ENCODE data around the gene ANP32B.
"Not testable (repeated sequence)": the region's sequence is repeated elsewhere in the genome, so short reads cannot be mapped to it uniquely, and the experiment has no call there.

Gene ANP32B

DNA sequence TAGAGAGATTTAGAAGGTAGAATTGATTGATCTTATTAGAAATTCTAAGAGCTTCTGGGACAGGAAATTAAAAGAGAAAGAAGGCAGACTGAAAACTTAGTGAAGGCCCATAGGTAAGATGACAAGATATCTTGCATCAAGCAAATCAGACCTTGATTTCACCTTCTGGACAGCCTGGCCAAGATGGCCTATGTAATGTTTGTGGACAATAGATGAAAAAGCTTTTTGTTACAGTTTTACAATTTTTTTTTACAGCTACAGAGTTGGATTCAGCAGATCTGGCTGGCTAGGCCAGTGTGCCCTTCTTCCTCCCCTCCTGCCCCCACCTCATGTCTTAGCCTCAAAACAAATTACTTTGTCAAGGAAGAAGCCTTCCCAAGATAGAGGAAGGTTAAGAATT is 23.6 kb upstream of the ANP32B start:
- Histone ChIP-seq H3K23ac (ENCODE audit: low read length in 2 of 2) (no peak overlapping the region), H3K4ac (ENCODE audit: low read depth in 1 of 2, low read length in 2 of 2) (no peak overlapping the region), H2BK120ac (ENCODE audit: low read depth, low read length) (no peak overlapping the region), H2AFZ (ENCODE audit: low read depth, low read length) (no peak overlapping the region), H4K91ac (ENCODE audit: low read length) (no peak overlapping the region), H3K27ac (ENCODE audit: low read length, poor library complexity, severe bottlenecking) (no peak overlapping the region), H2AK5ac (ENCODE audit: low read length, severe bottlenecking) (no peak overlapping the region), H3K4me3 (ENCODE audit: insufficient read depth in 1 of 2, low read depth in 1 of 2, low read length in 2 of 2) (no peak overlapping the region), H3K14ac (ENCODE audit: low read length in 2 of 2) (no peak overlapping the region), H2BK5ac (ENCODE audit: low read depth, low read length, poor library complexity, severe bottlenecking) (no peak overlapping the region), H3K4me2 (ENCODE audit: low read length, poor library complexity, severe bottlenecking) (no peak overlapping the region), H3K18ac (ENCODE audit: low read depth in 1 of 2, low read length in 2 of 2) (no peak overlapping the region), H3K79me1 (replicated peaks; ENCODE audit: low read length, poor library complexity, severe bottlenecking) (no peaks in the 10 kb centered on the region), H4K8ac (ENCODE audit: low read length) (no peak overlapping the region), H3K9ac (ENCODE audit: low read length) (no peak overlapping the region), H3K36me3 (ENCODE audit: control insufficient read depth in 1 of 2, insufficient read depth in 2 of 2, low read depth in 1 of 2, low read length in 2 of 2) (no peaks in the 10 kb centered on the region), H2BK12ac (ENCODE audit: low read length in 2 of 2) (no peak overlapping the region), H3K4me1 (ENCODE audit: control insufficient read depth, insufficient read depth, low read depth, low read length) (no peaks in the 10 kb centered on the region), H2BK15ac (ENCODE audit: low read depth, poor library complexity, severe bottlenecking) (no peak overlapping the region), H3K9me3 (ENCODE audit: control insufficient read depth, low read length) (no peaks in the 10 kb centered on the region), H3K27me3 (ENCODE audit: control insufficient read depth in 1 of 2, insufficient read depth in 1 of 2, low read length in 2 of 2) (peaks cover 3 to 5% of the 10 kb centered on the region in 2 experiments)
- no peak for DNase-seq

DNA sequence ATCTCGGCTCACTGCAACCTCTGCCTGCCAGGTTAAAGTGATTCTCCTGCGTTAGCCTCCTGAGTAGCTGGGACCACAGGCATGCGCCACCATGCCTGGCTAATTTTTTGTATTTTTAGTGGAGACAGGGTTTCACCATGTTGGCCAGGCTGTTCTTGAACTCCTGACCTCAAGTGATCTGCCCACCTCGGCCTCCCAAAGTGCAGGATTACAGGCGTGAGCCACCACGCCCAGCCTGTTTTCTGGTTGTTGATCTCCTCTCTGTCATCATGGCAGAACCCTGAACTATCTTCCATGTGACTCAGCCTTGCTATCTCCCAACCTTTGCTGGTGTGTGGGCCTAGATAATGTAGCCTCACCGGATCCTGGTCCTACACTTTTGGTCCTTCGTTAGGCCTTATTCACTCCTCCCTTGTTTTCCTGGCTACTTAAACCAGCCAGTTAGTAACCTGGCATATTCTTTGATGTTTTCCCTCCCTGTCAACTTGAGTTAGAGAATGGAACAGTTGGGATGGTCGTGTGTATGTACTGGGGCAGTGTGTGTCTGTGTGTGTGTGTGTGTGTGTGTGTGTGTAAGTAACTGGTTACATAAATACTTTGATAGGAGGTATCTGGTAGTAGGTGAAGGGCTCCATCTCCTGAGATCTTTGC is 22.3 kb upstream of the ANP32B start:
- H3K23ac ChIP-seq (ENCODE audit: low read length in 2 of 2); H2BK120ac ChIP-seq (ENCODE audit: low read depth, low read length); H3K4me3 ChIP-seq (ENCODE audit: insufficient read depth in 1 of 2, low read depth in 1 of 2, low read length in 2 of 2); H3K9me3 ChIP-seq (ENCODE audit: control insufficient read depth, low read length); H2AFZ ChIP-seq (ENCODE audit: low read depth, low read length); H3K18ac ChIP-seq (ENCODE audit: low read depth in 1 of 2, low read length in 2 of 2); H3K4me1 ChIP-seq (ENCODE audit: control insufficient read depth, insufficient read depth, low read depth, low read length); H3K14ac ChIP-seq (ENCODE audit: low read length in 2 of 2); H3K36me3 ChIP-seq (ENCODE audit: control insufficient read depth in 1 of 2, insufficient read depth in 2 of 2, low read depth in 1 of 2, low read length in 2 of 2); H2BK5ac ChIP-seq (ENCODE audit: low read depth, low read length, poor library complexity, severe bottlenecking); H3K79me1 ChIP-seq (replicated peaks; ENCODE audit: low read length, poor library complexity, severe bottlenecking); H3K4me2 ChIP-seq (ENCODE audit: low read length, poor library complexity, severe bottlenecking); H3K4ac ChIP-seq (ENCODE audit: low read depth in 1 of 2, low read length in 2 of 2); H2BK12ac ChIP-seq (ENCODE audit: low read length in 2 of 2); H4K91ac ChIP-seq (ENCODE audit: low read length); H2AK5ac ChIP-seq (ENCODE audit: low read length, severe bottlenecking); H3K9ac ChIP-seq (ENCODE audit: low read length); H2BK15ac ChIP-seq (ENCODE audit: low read depth, poor library complexity, severe bottlenecking); DNase-seq; H3K27ac ChIP-seq (ENCODE audit: low read length, poor library complexity, severe bottlenecking); H4K8ac ChIP-seq (ENCODE audit: low read length): not testable (repeated sequence)
- peaks cover 3 to 15% of the 10 kb centered on the region in 2 experiments for H3K27me3 ChIP-seq (ENCODE audit: control insufficient read depth in 1 of 2, insufficient read depth in 1 of 2, low read length in 2 of 2)
- WGBS: 86% methylated on average over 9 of the region's 9 CpGs

- Histone ChIP-seq H3K23ac (ENCODE audit: low read length in 2 of 2) (no peak overlapping the region), H2AFZ (ENCODE audit: low read depth, low read length) (no peak overlapping the region), H4K8ac (ENCODE audit: low read length) (no peak overlapping the region), H2AK5ac (ENCODE audit: low read length, severe bottlenecking) (no peak overlapping the region), H3K9me3 (ENCODE audit: control insufficient read depth, low read length) (no peaks in the 10 kb centered on the region), H3K4me2 (ENCODE audit: low read length, poor library complexity, severe bottlenecking) (no peak overlapping the region), H3K14ac (ENCODE audit: low read length in 2 of 2) (no peak overlapping the region), H3K4me1 (ENCODE audit: control insufficient read depth, insufficient read depth, low read depth, low read length) (no peaks in the 10 kb centered on the region), H3K18ac (ENCODE audit: low read depth in 1 of 2, low read length in 2 of 2) (no peak overlapping the region), H3K27me3 (ENCODE audit: control insufficient read depth in 1 of 2, insufficient read depth in 1 of 2, low read length in 2 of 2) (peaks cover 6 to 19% of the 10 kb centered on the region in 2 experiments), H3K9ac (ENCODE audit: low read length) (no peak overlapping the region), H3K4ac (ENCODE audit: low read depth in 1 of 2, low read length in 2 of 2) (no peak overlapping the region), H3K36me3 (ENCODE audit: control insufficient read depth in 1 of 2, insufficient read depth in 2 of 2, low read depth in 1 of 2, low read length in 2 of 2) (no peaks in the 10 kb centered on the region), H4K91ac (ENCODE audit: low read length) (no peak overlapping the region), H2BK120ac (ENCODE audit: low read depth, low read length) (no peak overlapping the region), H2BK15ac (ENCODE audit: low read depth, poor library complexity, severe bottlenecking) (no peak overlapping the region), H2BK5ac (ENCODE audit: low read depth, low read length, poor library complexity, severe bottlenecking) (no peak overlapping the region), H3K79me1 (replicated peaks; ENCODE audit: low read length, poor library complexity, severe bottlenecking) (no peaks in the 10 kb centered on the region), H3K4me3 (ENCODE audit: insufficient read depth in 1 of 2, low read depth in 1 of 2, low read length in 2 of 2) (no peak overlapping the region), H3K27ac (ENCODE audit: low read length, poor library complexity, severe bottlenecking) (no peak overlapping the region), H2BK12ac (ENCODE audit: low read length in 2 of 2) (no peak overlapping the region)
- DNase-seq: no peak
- no CpG with 5 or more reads among the region's 2 CpGs for WGBS
Observed at GRCh38 chr9:97961361-97961760, 21.8 kb upstream of the ANP32B start.

- Histone ChIP-seq H3K4me2 (ENCODE audit: low read length, poor library complexity, severe bottlenecking) (no peak overlapping the region), H3K9ac (ENCODE audit: low read length) (no peak overlapping the region), H2BK5ac (ENCODE audit: low read depth, low read length, poor library complexity, severe bottlenecking) (no peak overlapping the region), H3K27ac (ENCODE audit: low read length, poor library complexity, severe bottlenecking) (no peak overlapping the region), H3K18ac (ENCODE audit: low read depth in 1 of 2, low read length in 2 of 2) (no peak overlapping the region), H3K23ac (ENCODE audit: low read length in 2 of 2) (no peak overlapping the region), H3K36me3 (ENCODE audit: control insufficient read depth in 1 of 2, insufficient read depth in 2 of 2, low read depth in 1 of 2, low read length in 2 of 2) (no peaks in the 10 kb centered on the region), H3K4me1 (ENCODE audit: control insufficient read depth, insufficient read depth, low read depth, low read length) (no peaks in the 10 kb centered on the region), H3K79me1 (replicated peaks; ENCODE audit: low read length, poor library complexity, severe bottlenecking) (no peaks in the 10 kb centered on the region), H3K4me3 (ENCODE audit: insufficient read depth in 1 of 2, low read depth in 1 of 2, low read length in 2 of 2) (no peak overlapping the region), H3K9me3 (ENCODE audit: control insufficient read depth, low read length) (no peaks in the 10 kb centered on the region), H2BK12ac (ENCODE audit: low read length in 2 of 2) (no peak overlapping the region), H2AFZ (ENCODE audit: low read depth, low read length) (no peak overlapping the region), H4K8ac (ENCODE audit: low read length) (no peak overlapping the region), H3K14ac (ENCODE audit: low read length in 2 of 2) (no peak overlapping the region), H3K4ac (ENCODE audit: low read depth in 1 of 2, low read length in 2 of 2) (no peak overlapping the region), H2BK15ac (ENCODE audit: low read depth, poor library complexity, severe bottlenecking) (no peak overlapping the region), H3K27me3 (ENCODE audit: control insufficient read depth in 1 of 2, insufficient read depth in 1 of 2, low read length in 2 of 2) (peaks cover 10 to 22% of the 10 kb centered on the region in 2 experiments), H2AK5ac (ENCODE audit: low read length, severe bottlenecking) (no peak overlapping the region), H4K91ac (ENCODE audit: low read length) (no peak overlapping the region), H2BK120ac (ENCODE audit: low read depth, low read length) (no peak overlapping the region)
- DNase-seq: no peak
- 97% methylated on average over 4 of the region's 4 CpGs for WGBS
Observed at GRCh38 chr9:97962136-97962535, 21.0 kb upstream of the ANP32B start.

All from mesenchymal stem cell (in vitro differentiated cells and primary cell).